A549 (cell line): Measurements from ENCODE around the gene SETBP1. TPM values are rescaled to one million over a fixed set of nuclear protein-coding genes. Genes with fewer than 3 reads are reported as not detected.

Experiments
- ATAC-seq, 2 experiments: fragments of 200-7000 bp in 1 of 2; fragments of >200 bp in 1 of 2; cut with Nextera tagmentation in 1 of 2; cut with Tn5 transposase in 1 of 2; 3 replicates each; pipeline versions ENCODE4 v1.8.0 to v1.9.1; 2018 to 2020; ENCODE audit warnings: mild to moderate bottlenecking in 1 of 2, moderate library complexity in 1 of 2
- CTCF ChIA-PET: fragments of 300-600 bp; sonication (Branson Sonifier 250); formaldehyde crosslinking; extraction: SDS; loops from one replicate; lab custom pipeline; 2021; ENCODE audit warnings: antibody characterized with exemption, inconsistent platforms; lab: Yijun Ruan, JAX
- POLR2A ChIA-PET: fragments of 350-600 bp; formaldehyde crosslinking; extraction: SDS; loops from one replicate; lab custom pipeline; 2021; ENCODE audit warnings: antibody characterized with exemption, inconsistent platforms; lab: Yijun Ruan, JAX
- DNase-seq, 2 experiments: peaks; one replicate each; pipeline versions ENCODE4 v3.0.0 to v3.0.0-alpha.2; 2011 to 2016; ENCODE audit warnings: low read depth in 1 of 2, low spot score in 1 of 2
- FAIRE-seq: peaks from 2 replicates; lab custom pipeline; 2011; peaks lifted over from hg19 to GRCh38; lab: Jason Lieb, UNC
- H3K27ac ChIP-seq, 2 experiments: fragments of >200 bp; sonication (Bioruptor Twin); formaldehyde crosslinking; 3 replicates each; pipeline ENCODE4 v1.5.1; 2016 to 2017
- H3K4me1 ChIP-seq: fragments of >200 bp; sonication (Bioruptor Twin); formaldehyde crosslinking; 3 replicates; pipeline ENCODE4 v1.6.1; 2016
- H3K4me2 ChIP-seq: fragments of >200 bp; sonication (Bioruptor Twin); formaldehyde crosslinking; 3 replicates; pipeline ENCODE4 v1.6.1; 2016
- H3K4me3 ChIP-seq: fragments of >200 bp; sonication (Bioruptor Twin); formaldehyde crosslinking; 3 replicates; pipeline ENCODE4 v1.5.1; 2016
- H3K9me3 ChIP-seq: fragments of >200 bp; sonication (Bioruptor Twin); formaldehyde crosslinking; 3 replicates; pipeline ENCODE4 v1.6.1; 2016
- BHLHE40 ChIP-seq: IDR thresholded peaks from 2 replicates; pipeline ENCODE4 v1.6.1; 2012; ENCODE audit warnings: low read depth, low read length, inconsistent platforms
- CBX2 ChIP-seq: fragments of 200-600 bp; sonication (generic); IDR thresholded peaks from 2 replicates; pipeline ENCODE4 v1.6.1; 2016; ENCODE audit warnings: low read depth, mild to moderate bottlenecking, borderline replicate concordance
- CBX8 ChIP-seq: fragments of 200-600 bp; sonication (generic); IDR thresholded peaks from 2 replicates; pipeline ENCODE4 v1.6.1; 2016
- CEBPB ChIP-seq, 2 experiments: fragments of >200 bp in 1 of 2; sonication (Bioruptor Twin) in 1 of 2; formaldehyde crosslinking in 1 of 2; IDR thresholded peaks; 2 replicates each; pipeline ENCODE4 v1.6.1; 2012 to 2016
- EHF ChIP-seq: fragments of 250-450 bp; sonication (Bioruptor Pico); IDR thresholded peaks from 2 replicates; pipeline ENCODE4 v1.5.0; 2020; ENCODE audit warnings: mild to moderate bottlenecking
- EHMT2 ChIP-seq: fragments of 200-600 bp; sonication (generic); IDR thresholded peaks from 2 replicates; pipeline ENCODE4 v1.6.1; 2016; ENCODE audit warnings: antibody characterized with exemption, low read depth, mild to moderate bottlenecking, moderate library complexity
- EP300 ChIP-seq, 2 experiments: fragments of >200 bp; sonication (Bioruptor Twin); formaldehyde crosslinking; IDR thresholded peaks; 2 replicates in 1 of 2; 3 replicates in 1 of 2; pipeline ENCODE4 v1.6.1; 2016 to 2017
- ESRRA ChIP-seq: fragments of 150-350 bp; IDR thresholded peaks from 2 replicates; pipeline ENCODE4 v1.6.1; 2014; ENCODE audit warnings: mild to moderate bottlenecking, low read length, borderline replicate concordance
- HEYL ChIP-seq: fragments of 250-450 bp; sonication (Bioruptor Pico); IDR thresholded peaks from 2 replicates; pipeline ENCODE4 v1.8.0; 2021; ENCODE audit warnings: mild to moderate bottlenecking, moderate library complexity
- KDM1A ChIP-seq: fragments of 200-600 bp; sonication (generic); IDR thresholded peaks from 2 replicates; pipeline ENCODE4 v1.6.1; 2016; ENCODE audit warnings: low read depth, mild to moderate bottlenecking
- MAZ ChIP-seq: fragments of 150-350 bp; IDR thresholded peaks from 2 replicates; pipeline ENCODE4 v1.6.1; 2014; ENCODE audit warnings: antibody characterized with exemption, low read depth, low read length, borderline replicate concordance
- MYC ChIP-seq: IDR thresholded peaks from 2 replicates; pipeline ENCODE4 v1.6.1; 2012; ENCODE audit warnings: mild to moderate bottlenecking, inconsistent platforms, low read length, improper control_type of control experiment, borderline replicate concordance
- PHF8 ChIP-seq: fragments of 200-600 bp; sonication (generic); IDR thresholded peaks from 2 replicates; pipeline ENCODE4 v1.6.1; 2016; ENCODE audit warnings: low read depth, mild to moderate bottlenecking, antibody characterized with exemption, moderate library complexity, borderline replicate concordance
- RARB ChIP-seq: fragments of 250-450 bp; sonication (Bioruptor Pico); IDR thresholded peaks from 2 replicates; pipeline ENCODE4 v1.8.0; 2021; ENCODE audit warnings: mild to moderate bottlenecking, moderate library complexity
- RCOR1 ChIP-seq: fragments of 150-350 bp; IDR thresholded peaks from 2 replicates; pipeline ENCODE4 v1.6.1; 2014; ENCODE audit warnings: antibody characterized with exemption, low read length, low read depth
- RFX5 ChIP-seq: fragments of 450-650 bp; IDR thresholded peaks from 2 replicates; pipeline ENCODE4 v1.7.1; 2014; ENCODE audit warnings: antibody characterized with exemption, mild to moderate bottlenecking, moderate library complexity
- SREBF2 ChIP-seq: fragments of 450-650 bp; IDR thresholded peaks from 2 replicates; pipeline ENCODE4 v1.6.1; 2014; ENCODE audit warnings: mild to moderate bottlenecking, moderate library complexity
- ZNF302 ChIP-seq: fragments of 250-450 bp; sonication (Bioruptor Pico); IDR thresholded peaks from 2 replicates; pipeline ENCODE4 v1.9.0; 2021; ENCODE audit warnings: inconsistent platforms, mild to moderate bottlenecking, moderate library complexity
- WGBS: methylation state at CpG from one replicate; pipeline ENCODE4 v1.1.6; 2017; ENCODE audit errors: missing lambda C conversion rate; 5-methylcytosine and 5-hydroxymethylcytosine counted together
- polyA plus RNA-seq, 4 experiments: library from polyadenylated mRNA; depleted of rRNA in 3 of 4; stranded (reverse); fragments of >200 nt; fragmentation: RNase III in 1 of 4; extraction: RNeasy Plus Mini Kit Qiagen cat#74134 plus additional on column Dnase treatment in 1 of 4; gene quantifications; 2 replicates in 3 of 4; 3 replicates in 1 of 4; pipeline ENCODE4 v1.2.3, GENCODE V29; 2011 to 2017
- TF ChIP-seq, protein P1 (sequence below): fragments of >200 bp; sonication (Bioruptor Twin); formaldehyde crosslinking; IDR thresholded peaks from 3 replicates; pipeline ENCODE4 v1.5.1; 2016
- TF ChIP-seq, protein P2 (sequence below): fragments of 250-450 bp; sonication (Bioruptor Pico); IDR thresholded peaks from 2 replicates; pipeline ENCODE4 v1.5.0; 2020; ENCODE audit warnings: low read depth, mild to moderate bottlenecking, moderate library complexity
- TF ChIP-seq, protein P3 (sequence below): IDR thresholded peaks from 2 replicates; pipeline ENCODE4 v1.6.1; 2012
- TF ChIP-seq, protein P4 (sequence below): fragments of 450-650 bp; IDR thresholded peaks from 2 replicates; pipeline ENCODE4 v1.6.1; 2014; ENCODE audit warnings: antibody characterized with exemption

The SETBP1 gene
- polyA plus RNA-seq, 2 of the 4 experiments (the other 2 are of a cell fraction): 0.50 to 1.9 TPM

DNA sequence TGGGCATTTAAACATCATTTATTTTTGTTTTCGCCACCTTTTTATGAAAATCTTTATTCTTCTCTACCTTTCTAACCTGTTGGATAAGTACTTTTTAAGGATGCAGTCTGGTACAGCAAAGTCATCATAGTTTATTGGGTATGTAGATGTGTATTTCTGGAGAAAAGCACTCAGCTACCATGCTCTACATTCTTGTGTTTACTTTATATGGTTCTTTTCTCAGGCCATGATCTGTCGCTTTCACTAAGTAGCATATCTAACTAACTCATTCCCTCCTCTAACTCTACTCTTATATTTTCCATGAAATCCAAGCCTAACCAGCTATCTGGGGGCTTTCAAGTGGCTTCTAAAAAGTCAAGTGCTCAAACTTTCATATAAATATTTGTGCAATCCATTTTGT, 25.3 kb upstream of the SETBP1 start:
- ATAC-seq: no peak
- H3K4me2 ChIP-seq: no peak overlapping the region

DNA sequence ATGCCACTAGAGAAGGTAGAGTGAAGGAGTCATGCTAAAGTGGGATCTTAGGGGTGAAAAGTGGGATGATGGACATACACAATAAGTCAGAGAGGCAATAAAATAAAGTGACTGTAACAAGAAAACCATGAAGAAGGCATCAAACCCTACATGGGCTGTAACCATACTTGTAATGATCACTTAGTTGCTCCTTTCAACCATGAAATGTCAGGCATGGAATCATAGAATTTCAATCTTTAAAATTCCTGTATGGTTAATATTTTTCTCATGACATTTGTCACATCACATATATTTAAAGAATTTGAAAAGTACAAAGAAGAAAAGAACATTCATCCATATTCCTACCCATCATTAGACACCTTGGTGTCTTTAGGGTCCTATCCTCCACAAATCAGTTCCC, 20.9 kb upstream of the SETBP1 start:
- Histone ChIP-seq H3K4me3 (no peak overlapping the region), H3K27ac (no peak overlapping the region), H3K4me2 (no peak overlapping the region), H3K9me3 (no peaks in the 10 kb centered on the region), H3K4me1 (peaks cover 3% of the 10 kb centered on the region; the same call in 1 of the 3 replicates)
- TF ChIP-seq ZNF302: no peak
- no peak for TF ChIP-seq CBX8
- no peak for TF ChIP-seq RCOR1
- no peak for TF ChIP-seq CBX2
- no peak for TF ChIP-seq MAZ
- TF ChIP-seq, protein P1, sequence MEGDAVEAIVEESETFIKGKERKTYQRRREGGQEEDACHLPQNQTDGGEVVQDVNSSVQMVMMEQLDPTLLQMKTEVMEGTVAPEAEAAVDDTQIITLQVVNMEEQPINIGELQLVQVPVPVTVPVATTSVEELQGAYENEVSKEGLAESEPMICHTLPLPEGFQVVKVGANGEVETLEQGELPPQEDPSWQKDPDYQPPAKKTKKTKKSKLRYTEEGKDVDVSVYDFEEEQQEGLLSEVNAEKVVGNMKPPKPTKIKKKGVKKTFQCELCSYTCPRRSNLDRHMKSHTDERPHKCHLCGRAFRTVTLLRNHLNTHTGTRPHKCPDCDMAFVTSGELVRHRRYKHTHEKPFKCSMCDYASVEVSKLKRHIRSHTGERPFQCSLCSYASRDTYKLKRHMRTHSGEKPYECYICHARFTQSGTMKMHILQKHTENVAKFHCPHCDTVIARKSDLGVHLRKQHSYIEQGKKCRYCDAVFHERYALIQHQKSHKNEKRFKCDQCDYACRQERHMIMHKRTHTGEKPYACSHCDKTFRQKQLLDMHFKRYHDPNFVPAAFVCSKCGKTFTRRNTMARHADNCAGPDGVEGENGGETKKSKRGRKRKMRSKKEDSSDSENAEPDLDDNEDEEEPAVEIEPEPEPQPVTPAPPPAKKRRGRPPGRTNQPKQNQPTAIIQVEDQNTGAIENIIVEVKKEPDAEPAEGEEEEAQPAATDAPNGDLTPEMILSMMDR: no peak
- ATAC-seq: no peak
- FAIRE-seq: no peak
- no peak for DNase-seq
- CTCF ChIA-PET: no interaction called here
- POLR2A ChIA-PET: no interaction called here

More for the DNA sequence above, 25.3 kb upstream of the SETBP1 start:
- peaks cover 30% of the 10 kb centered on the region for H3K4me1 ChIP-seq
- H3K4me3 ChIP-seq: no peak overlapping the region
- POLR2A ChIA-PET: interaction anchor here (0.5 kb wide), 1 partner anchor 17 kb away, joined by 7 read pairs; no protein-coding TSS in a partner anchor
- CTCF ChIA-PET: no interaction called here
- no peak for TF ChIP-seq BHLHE40
- no peak for TF ChIP-seq SREBF2
- no peak for TF ChIP-seq KDM1A
- TF ChIP-seq, protein P2, sequence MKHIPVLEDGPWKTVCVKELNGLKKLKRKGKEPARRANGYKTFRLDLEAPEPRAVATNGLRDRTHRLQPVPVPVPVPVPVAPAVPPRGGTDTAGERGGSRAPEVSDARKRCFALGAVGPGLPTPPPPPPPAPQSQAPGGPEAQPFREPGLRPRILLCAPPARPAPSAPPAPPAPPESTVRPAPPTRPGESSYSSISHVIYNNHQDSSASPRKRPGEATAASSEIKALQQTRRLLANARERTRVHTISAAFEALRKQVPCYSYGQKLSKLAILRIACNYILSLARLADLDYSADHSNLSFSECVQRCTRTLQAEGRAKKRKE (CRISPR knock-in tag): no peak
- TF ChIP-seq EHMT2: no peak
- TF ChIP-seq EP300 (IDR thresholded peaks at IDR 0.05): no peak
- TF ChIP-seq, protein P3, sequence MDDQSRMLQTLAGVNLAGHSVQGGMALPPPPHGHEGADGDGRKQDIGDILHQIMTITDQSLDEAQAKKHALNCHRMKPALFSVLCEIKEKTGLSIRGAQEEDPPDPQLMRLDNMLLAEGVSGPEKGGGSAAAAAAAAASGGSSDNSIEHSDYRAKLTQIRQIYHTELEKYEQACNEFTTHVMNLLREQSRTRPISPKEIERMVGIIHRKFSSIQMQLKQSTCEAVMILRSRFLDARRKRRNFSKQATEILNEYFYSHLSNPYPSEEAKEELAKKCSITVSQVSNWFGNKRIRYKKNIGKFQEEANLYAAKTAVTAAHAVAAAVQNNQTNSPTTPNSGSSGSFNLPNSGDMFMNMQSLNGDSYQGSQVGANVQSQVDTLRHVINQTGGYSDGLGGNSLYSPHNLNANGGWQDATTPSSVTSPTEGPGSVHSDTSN: no peak
- no peak for TF ChIP-seq MYC
- no peak for TF ChIP-seq PHF8
- no peak for TF ChIP-seq CEBPB (IDR thresholded peaks at IDR 0.05)
- TF ChIP-seq HEYL (CRISPR knock-in tag): no peak
- TF ChIP-seq RFX5: no peak
- TF ChIP-seq ESRRA: no peak
- TF ChIP-seq, protein P4, sequence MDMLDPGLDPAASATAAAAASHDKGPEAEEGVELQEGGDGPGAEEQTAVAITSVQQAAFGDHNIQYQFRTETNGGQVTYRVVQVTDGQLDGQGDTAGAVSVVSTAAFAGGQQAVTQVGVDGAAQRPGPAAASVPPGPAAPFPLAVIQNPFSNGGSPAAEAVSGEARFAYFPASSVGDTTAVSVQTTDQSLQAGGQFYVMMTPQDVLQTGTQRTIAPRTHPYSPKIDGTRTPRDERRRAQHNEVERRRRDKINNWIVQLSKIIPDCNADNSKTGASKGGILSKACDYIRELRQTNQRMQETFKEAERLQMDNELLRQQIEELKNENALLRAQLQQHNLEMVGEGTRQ: no peak
- no peak for TF ChIP-seq EHF (CRISPR knock-in tag)
- TF ChIP-seq RARB (CRISPR knock-in tag): no peak
- DNase-seq (no peak), FAIRE-seq (no peak)
- 79% methylated on average over 2 of the region's 2 CpGs for WGBS
- no peaks in the 10 kb centered on the region for H3K9me3 ChIP-seq
- no peak overlapping the region for H3K27ac ChIP-seq
